Suppressor macrophage treated with lipopolysaccharide for 1 hour (primary cell): ENCODE data around the gene PCF11.

Experiments
- DNase-seq, 3 donors: peaks; one replicate each; pipeline ENCODE4 v3.0.0-alpha.2; 2020 to 2022

Gene PCF11

DNA sequence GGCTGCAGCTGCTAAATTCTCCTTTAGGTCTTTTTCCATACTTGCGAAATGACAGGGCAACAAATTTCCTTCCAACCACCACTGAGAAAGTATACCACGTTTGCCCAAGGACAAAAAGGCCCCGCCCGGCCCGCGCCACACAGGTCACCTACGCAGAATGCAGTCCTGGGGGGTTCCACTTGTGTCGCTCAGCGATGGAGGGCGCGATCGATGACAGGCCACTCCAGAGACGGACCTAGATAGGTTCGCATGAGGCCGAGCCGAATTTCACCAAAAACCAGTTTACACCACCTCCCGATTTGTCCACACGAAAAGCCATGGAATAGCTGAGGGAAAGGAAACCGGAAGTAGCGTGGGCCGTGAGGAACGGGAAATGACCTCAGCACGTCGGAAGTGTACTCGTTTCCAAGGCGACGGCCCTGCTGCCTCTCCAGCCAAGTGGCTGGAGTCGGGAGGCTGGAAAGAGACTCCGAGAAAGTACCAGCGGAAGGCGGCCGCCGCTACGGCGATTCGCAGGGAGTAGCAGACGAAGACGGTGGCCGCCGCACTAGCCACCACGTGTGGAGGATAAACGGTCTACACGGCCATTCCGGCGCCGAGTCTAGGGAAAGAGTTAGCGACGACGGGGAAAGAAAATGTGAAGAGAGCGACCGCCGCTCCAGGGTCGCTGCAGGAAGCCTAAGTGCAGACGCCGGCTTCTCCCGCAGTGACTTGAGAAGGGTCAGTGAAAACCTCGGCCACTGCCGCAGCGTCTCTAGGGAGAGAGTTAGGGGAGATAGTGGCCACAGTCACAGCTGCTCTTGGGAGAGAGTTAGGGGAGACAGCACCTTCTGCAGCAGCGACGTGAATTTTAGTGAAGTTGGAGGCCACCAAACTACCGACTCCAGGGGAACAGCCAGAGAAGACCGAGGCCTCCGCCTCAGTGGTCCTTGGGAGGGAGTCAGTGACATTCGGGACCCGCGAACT, 36.7 kb downstream of the PCF11 start, which contains the start of gene ANKRD42:
ANKRD42 (plus strand) TSS at position 398 of the 966 bp plus-strand sequence. CDS start 959 bp downstream, outside the sequence.
- peak; percentile 96 to 99 (median 98) for DNase-seq

- peak; percentile 89 to 91 (median 89) for DNase-seq
Observed at GRCh38 chr11:83194281-83195142, 37.6 kb downstream of the PCF11 start.

DNA sequence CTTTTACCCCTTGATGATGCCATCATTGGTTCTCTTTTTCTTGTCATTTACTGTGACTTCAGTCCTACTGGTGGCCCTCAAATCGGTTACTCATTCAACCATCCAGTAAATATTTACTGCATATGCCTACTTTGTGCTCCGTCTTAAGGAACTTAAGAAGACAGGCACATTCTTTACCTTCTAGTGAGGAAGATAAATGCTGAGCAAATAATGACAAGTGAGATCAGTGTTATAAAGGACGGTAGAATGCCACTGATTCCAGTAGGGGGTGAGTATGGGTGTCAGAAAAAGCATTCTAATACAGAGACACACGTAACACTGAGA, 38.2 kb downstream of the PCF11 start:
- DNase-seq, result peak; percentile 42 to 70 (median 59)

GRCh38 chr11:83195649-83196048, 38.7 kb downstream of the PCF11 start:
- DNase-seq, result no peak

- DNase-seq, result peak in 2 of 3 donors; percentile 21 to 33
Observed at GRCh38 chr11:83200035-83200434, 43.1 kb downstream of the PCF11 start.

GRCh38 chr11:83205608-83206185, 48.8 kb downstream of the PCF11 start:
- no peak for DNase-seq

- no peak for DNase-seq
Observed at GRCh38 chr11:83206221-83206620, 49.3 kb downstream of the PCF11 start.

- peak; percentile 38 to 62 (median 51) for DNase-seq
Observed at GRCh38 chr11:83206771-83207382, 49.9 kb downstream of the PCF11 start.

- DNase-seq, result no peak
Observed at GRCh38 chr11:83219095-83219494, 62.2 kb downstream of the PCF11 start.

DNA sequence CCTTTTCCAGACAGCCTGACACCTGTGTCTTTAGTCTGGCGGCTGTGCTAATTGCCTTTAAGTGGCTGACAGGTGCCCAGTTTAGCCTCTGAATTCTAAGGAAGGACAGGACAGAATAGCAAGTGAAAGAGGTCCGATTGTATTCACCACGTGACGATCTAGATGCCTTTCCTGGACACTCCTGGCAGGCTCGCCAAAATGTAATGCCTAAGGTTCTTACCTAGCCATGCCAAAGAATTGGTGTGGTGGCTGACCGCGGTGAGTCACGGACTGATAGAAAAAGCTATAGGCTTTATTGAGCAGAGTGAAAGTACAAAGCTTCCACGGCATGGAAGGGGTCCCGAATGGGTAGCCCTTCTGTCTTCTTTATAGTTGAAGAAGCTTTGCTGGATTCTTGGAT, 63.3 kb downstream of the PCF11 start:
- DNase-seq, result no peak

GRCh38 chr11:83221694-83222093, 64.8 kb downstream of the PCF11 start:
- DNase-seq, result no peak

- no peak for DNase-seq
Observed at GRCh38 chr11:83222499-83222898, 65.6 kb downstream of the PCF11 start.

DNA sequence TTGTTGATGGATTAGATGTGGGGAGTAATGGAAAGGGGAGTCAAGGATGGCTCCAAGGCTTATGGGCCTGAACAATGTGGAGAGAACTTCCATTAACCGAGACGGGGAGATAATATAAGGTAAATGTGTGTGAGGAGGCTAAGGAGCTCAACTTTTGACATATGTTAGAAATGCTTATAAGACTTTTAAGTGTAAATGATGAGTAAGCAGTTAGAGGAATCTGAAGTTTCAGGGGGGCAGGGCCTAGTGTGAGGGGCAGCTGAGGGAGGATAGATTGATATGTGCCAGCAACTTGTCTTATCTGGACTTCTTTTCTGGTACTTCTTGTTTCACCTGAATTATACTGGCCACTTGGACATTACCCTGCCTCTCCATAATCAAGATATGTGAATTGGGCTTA, 66.5 kb downstream of the PCF11 start:
- DNase-seq, result no peak

- DNase-seq, result no peak
Observed at GRCh38 chr11:83235825-83236224, 78.9 kb downstream of the PCF11 start.
